GM19452 (cell line): Measurements from ENCODE around the gene CPNE8.
"Not testable (repeated sequence)": the region's sequence is repeated elsewhere in the genome, so short reads cannot be mapped to it uniquely, and the experiment has no call there.

Source experiments
- ATAC-seq: cut with Tn5 transposase; IDR thresholded peaks from one replicate; pipeline ENCODE4 v1.9.1; 2021; ENCODE audit not compliant: unreplicated experiment

Gene CPNE8

DNA sequence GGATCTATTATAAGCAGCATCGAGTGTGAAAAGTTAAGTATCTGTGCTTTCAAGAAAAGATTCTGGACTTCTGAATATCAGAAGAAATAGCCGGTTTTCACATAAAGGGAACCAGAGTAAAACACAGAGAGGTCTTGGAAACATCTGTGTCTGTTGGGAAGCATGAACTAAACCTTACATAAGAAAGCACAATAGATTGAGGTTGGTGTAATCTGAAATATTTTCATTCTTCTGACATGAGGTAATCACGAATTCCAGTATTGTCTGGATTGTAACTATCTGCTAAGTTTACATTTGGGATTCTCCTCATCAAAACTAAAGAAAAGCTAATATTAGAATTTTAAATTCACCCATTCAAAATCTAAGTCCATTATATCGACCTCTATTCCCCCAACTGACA lies 161.3 kb downstream of the CPNE8 start:
- no peak for ATAC-seq

DNA sequence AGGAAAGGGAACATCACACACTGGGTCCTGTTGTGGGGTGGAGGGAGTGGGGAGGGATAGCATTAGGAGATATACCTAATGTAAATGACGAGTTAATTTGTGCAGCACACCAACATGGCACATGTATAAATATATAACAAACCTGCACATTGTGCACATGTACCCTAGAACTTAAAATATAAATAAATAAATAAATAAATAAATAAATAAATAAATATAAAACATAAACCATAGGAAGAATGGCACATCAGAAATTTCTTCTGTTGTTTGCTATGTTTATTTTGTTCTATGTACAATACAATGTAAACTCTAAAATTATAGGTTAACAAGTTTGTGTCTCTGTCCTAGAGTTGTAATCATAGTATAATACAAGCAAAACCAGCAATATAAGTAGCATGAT lies 162.9 kb downstream of the CPNE8 start:
- not testable (repeated sequence) for ATAC-seq

DNA sequence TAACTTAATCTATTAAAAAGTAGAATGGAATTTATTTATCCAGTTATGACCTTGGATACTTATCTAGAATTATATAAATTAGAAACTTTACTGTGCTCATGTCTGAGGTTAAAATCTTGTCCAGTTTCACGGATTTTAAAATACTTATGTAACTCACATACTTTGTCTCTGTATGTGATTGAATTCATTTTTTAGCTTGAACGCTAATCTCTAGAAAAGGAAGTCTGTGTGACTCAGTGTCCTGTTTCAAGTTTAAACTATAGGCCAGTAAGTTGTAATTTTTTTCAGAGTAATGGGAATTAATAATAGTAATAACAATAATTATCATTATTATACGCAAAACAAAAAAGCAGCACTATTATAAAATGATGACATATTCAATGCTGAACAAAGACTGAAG lies 168.6 kb downstream of the CPNE8 start:
- no peak for ATAC-seq

DNA sequence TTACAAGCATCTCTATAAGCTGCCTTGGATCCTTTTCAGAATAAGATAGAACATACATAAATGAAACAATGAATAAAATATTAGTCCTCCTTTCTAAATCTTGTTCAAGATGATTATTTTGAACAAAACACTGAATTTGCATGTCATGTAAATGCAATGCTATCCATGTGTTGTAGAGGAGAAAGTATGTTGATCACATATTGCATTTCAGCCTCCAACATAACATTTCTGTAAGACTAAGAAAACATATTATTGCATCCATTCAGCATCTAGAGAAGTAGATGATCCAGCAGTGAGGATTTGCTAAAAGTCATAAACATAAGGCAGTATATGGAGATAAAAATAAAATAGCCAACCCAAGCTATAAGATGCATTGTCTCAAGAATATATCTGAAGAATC lies 172.6 kb downstream of the CPNE8 start:
- ATAC-seq, result no peak

DNA sequence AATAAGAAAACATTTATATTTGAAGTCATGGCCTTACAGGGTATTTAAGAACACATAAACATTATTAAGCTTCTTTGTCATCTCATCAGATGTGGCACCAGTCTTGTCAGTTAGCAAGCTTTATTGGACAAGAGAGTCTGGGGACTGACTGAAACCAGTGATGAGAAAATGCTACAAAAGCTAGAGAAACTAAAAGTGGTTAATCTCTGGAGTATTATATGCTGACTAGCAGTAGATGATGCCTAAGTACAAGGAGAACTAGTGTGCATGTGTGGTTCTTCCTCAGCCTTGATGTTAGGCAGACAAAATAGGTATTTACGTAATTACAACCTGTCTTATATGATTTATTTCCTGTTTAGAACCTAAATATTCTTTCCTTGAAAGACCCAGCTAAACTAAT lies 176.5 kb downstream of the CPNE8 start:
- no peak for ATAC-seq

DNA sequence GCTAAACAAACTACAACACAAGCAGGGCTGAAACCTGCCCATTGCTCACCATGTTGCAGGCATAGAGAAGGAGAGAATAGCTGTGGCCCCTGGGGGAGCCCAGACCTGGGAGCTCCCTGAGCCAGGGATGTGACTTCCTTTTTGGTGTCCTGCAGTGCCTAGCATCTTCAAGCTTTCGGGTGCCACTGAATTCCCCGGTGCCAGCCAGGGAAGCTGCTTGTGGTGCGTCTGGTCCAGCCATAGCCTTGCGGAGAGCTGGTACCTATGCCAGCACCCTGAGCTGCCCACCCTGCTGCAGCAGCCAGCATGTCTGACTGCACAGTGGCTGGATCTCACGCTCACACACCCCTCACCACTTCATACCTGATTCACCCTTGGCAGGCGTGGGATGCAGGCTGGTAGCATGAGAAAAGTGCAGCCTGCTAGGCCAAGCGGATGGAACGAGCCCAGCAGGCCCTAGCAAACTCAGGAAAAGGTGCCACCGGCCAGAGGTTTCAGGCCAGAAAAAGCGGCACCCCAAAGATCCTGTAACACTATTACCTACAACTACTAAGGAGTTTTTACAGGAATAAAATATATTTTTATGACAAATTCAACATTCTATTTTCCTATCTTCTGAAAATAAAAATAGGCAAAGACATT lies 183.7 kb downstream of the CPNE8 start:
- ATAC-seq, result no peak

DNA sequence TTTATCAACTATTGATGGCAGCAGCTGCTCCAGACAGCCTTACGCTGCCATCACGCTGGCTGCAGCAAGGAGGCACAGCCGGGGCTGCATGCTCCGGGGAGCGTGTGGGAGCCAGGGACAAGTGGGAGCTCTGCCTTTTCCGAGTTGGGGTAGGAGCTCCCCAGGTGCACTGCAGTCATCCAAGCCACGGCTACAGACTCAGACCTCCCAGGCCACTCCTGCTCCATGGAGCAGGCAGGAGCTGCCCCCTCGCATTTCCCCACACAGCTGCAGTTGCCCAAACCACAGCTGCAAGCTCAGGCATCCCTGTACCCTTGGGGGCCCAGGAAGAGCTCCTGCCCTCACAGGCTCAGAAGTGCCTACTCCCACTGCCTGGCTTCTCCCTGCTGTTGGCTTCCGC lies 184.7 kb downstream of the CPNE8 start:
- ATAC-seq, result no peak

DNA sequence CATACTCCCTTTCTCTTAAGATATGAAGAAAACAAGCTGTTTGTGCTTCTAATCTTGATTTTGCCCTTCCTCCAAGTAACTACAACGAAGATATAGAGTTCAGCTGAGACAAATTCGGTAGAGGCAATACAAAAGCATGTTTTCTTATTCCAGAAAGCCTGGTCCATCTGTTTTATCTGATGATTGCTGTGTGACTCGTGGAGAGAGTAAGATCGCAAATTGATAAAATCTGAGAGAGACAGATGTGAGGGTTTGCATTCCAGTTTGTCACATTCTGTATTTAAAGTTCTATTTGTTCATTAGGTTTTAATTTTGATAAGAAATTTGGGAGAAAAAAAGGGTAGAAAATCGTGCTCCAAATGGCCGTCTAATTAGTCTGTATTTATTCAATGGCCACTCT lies 192.1 kb downstream of the CPNE8 start:
- ATAC-seq, result no peak

DNA sequence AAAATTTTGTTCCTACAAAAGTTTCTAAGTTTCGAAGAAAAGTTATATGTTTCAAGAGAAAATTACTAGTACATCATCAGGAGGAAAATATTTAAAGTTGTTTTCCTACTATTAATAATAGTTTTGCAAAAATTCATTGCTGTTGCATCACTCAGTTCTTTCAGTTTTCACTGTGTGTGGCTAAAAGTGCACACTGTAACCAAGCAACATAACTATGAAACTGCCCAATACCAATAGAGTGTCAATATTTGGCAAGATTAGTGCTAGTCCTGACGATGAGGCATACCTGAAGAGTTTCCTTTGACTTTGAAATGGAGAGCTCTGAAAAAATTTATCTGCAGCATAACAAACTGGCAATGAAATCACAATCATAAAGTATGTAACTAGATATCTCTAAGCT lies 194.3 kb downstream of the CPNE8 start:
- ATAC-seq, result peak; percentile 89

DNA sequence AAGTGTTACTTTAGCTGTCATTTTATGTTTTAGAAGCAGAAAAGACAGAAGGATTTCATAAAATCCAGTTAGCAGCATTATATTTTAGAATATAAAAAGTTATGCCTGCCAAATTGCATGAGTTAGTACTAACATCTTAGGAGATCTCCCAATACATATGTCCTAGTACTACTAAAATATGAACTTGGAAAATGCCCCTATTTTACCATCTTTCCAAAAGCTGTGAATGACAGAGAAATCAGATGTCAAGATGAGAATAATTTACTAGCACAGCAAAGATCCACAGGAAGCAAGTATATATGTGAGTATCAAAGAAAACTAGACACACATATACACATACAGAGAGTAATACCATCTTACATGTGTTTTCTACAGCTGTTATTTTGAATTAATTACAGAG lies 196.9 kb downstream of the CPNE8 start:
- no peak for ATAC-seq

DNA sequence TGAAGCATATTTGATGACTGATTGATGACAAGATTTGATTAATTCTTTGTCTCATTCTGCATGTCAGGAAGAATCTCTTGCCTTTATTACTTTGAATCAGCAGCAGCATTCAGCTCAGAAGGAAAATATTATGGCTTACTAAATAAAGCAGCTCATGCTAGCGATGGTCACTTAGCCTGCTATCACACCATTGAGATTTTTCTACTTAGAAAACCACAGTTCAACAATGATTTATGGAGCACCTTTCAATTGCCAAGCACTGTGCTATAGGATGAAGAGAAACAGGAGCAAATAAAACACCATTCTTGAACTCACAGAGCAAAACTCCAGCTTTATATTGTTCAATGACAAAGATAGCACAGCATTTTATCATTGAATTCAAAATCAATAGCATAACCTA lies 197.7 kb downstream of the CPNE8 start:
- no peak for ATAC-seq

DNA sequence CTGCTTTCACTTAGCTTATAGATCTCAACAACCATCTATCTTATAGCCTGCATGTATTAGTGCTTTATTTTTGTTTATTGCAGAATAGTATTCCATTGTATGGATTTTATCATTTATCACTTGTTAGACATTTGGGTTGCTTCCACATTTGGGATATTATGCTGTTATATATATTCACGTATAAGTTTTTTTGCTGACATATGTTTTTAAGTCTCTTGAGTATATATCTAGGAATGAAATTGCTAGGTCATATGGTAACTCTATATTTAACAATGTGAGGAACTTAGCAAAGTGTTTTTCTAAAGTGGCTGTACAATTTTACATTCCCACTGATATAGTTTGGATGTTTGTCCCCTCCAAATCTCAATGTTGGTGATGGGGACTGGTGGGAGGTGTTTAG lies 208.1 kb downstream of the CPNE8 start:
- no peak for ATAC-seq

DNA sequence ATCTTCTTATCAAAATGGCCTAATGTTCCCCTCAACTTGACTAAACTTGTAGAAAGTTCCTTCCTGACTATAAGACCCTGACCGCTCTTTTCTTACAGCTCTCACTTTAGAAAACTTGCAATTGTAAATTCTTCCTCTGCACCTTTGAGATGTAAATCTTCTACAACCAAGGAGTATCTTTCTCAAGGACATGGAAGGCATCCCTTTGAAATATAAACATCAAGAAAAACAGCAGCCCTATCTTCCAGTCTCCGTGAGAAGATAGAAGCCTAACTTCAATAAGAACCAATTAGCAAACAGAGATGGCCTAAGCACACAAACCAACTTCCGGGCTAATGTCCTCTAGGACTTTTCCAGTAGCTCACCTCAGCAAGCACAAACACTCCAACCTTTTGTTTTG lies 210.3 kb downstream of the CPNE8 start:
- ATAC-seq, result no peak

DNA sequence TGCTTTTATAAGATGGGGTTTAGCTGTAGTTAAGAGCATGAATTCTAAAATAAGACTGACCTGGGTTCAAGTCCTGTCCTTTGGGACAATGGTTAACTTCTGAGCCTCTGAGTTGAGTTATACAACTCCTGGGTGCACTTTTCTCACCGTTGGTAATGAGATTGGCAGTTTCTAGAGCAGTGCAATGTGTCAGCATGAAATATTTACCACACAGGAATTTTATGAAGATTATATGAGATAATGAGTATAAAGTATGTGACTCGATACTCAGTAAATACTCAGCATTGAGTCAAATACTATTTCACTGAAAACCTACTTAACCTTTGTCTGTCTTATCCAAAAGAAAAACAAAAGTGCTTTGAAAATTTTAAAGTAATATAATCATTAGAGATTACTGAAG lies 214.2 kb downstream of the CPNE8 start:
- ATAC-seq, result no peak

DNA sequence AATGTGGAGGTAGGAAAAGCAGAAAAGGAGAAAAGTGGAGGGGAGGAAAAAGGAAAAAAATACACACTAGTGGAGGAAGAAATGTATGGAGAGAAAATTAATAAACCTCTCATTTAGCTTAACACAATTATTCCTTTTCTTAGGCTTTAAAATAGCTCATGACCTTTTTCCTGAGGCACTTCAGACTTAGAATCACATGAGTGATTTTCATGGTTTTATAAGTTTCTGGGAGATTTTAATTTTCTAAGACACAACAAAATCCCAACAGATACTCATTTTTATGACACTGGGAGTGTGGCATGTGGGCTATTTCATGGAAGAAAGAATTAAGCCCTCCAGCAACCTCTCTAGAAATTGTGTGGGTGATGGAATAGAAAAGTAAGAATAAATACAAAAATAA lies 214.7 kb downstream of the CPNE8 start:
- no peak for ATAC-seq

DNA sequence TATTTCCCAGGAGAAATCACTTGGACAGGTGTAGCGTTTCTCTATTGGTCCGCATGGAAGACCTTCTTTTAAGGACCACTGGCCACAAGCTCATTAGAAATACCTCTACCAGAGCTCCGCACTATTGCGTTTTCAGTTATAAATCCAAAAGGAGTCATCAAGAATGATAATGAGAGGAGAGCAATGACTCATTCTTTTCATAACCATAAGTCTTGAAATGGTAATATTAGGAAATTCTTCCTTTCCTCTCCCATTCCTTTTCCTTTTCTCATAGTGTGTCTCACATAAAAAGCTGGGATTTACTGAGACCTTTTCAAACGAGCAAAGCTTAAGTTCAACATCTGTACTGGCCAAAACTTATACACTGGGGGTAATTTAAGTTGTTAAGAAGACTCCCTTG lies 215.7 kb downstream of the CPNE8 start:
- no peak for ATAC-seq

DNA sequence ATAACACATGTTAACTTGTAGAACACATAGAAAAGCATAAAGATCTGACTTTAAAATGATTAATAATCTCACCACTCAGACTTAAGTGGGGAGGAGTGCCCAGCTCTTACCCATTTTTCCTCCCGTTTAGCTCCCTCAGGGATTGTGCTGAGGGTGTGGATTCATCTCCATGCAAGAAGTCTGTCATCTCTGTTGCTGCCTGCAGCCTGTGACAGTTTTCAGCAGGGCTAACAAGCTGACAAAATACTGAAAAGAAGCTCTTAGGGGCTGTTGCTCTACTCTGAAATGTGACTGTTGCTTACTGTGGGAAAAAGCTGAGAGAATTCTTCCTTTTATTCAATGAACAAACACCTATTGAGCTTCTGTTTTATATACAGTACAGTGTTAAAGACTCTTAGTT lies 216.2 kb downstream of the CPNE8 start:
- ATAC-seq, result no peak

DNA sequence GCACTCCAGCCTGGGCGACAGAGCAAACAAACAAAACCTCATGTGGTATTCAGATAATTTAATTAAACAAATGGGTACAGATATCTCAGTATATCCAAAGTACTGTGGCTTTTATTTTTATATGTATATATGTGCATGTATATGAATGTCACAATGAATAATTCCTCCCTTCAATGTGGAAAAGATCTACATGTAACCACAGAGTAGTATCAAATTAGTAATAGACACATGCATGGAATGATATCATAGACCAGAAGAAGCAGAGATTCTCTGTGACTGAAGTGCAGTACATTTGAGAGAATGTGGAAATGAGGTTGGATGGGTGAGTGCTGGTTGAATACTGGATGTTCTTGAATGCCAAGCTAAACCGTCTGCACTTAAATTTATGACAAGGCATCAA lies 222.9 kb downstream of the CPNE8 start:
- ATAC-seq, result no peak

DNA sequence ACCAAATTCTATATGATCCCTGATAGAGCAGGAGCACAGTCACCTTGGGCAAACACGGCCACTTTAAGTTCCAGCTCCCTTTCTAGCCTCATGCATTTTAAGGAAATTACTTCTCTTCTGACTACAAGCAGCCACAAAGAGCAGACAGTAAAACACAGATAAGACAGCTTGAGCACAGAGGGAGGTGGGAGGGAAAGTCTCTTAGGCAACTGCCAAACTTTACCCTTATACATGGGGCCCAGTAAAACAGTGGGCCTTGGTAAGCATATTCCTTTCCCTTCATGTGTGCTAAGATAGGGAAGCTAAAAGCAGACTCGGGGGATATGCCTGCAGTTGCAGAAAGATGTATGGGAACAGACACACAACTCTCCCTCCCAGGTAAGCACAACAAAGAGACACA lies 235.9 kb downstream of the CPNE8 start:
- no peak for ATAC-seq

DNA sequence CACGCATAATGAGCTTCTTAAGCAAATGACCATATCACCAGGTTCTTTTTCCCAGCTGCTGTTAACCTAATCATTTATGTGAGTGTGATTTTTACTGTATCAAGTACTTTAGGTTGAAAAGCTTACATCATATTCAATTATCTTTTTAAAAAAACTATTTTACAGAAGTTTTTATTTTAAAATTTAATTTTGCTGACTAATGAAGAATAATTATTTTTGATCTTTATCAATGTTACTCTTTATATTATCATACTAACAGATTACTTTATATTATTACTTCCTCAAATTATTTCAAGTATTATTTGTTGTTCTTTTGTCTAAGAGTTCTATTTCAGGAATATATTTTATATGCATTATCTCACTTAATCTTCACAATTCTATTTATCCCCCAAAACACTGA lies 236.3 kb downstream of the CPNE8 start:
- no peak for ATAC-seq

DNA sequence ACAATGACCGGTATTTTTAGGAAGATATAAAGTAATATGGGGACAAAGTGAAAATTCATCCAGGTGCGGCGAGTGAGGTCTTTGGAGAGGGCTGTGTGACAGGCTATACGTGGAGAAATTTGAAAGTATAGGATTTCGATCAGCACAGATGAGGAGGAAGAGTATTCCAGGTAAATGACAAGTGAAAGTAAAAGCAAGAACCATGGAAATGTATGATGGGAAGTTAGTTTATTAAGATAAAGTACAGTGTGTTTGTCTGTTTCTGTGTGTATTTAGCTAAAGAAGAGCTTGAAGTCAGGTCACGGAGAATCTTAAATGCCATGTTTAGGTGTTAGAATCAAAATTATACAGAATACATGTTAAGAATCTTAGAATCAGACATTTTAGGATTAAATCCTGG lies 239.0 kb downstream of the CPNE8 start:
- ATAC-seq, result no peak

DNA sequence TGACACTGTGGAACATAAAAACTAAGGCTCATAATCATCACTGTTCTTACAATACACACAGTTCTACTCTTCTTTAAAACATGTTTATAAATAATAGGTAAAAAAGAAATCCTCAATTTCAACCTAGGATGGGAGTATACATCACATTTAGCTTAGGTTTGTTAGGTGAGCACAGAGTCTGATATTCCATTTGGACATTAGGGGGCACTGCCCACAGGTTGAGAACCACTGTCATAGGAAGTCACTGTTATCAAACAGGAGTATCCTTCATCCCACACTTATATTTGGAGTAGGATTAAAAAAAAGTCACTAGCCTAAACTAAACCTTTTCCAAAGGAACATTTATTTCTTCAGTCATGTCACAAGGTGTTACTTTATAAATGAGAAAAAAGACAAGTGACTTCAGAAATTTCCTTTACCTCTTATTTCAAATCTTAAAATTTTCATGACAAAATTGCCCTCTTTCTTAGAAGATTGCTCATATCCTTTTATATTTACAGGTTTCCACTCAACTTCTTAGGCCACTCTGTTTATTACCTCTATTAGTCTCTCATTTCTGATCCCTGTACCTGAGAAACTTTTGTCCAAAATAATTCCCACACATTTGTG lies 240.6 kb downstream of the CPNE8 start:
- peak; percentile 63 for ATAC-seq

DNA sequence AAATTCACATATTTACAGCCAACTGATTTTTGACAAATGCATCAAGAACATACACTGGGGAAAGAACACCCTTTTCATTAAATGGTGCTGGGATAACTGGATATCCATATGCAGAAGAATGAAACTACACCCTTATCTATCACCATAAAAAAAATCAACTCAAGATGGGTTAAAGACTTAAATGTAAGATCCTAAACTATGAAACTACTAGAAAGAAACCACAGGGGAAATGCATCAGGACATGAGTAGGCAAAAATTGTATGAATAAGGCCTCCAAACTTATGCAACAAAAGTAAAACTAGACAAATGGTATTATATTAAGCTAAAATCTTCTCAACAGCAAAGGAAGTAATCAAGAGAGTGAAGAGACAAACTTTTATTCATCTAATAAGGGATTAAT lies 242.6 kb downstream of the CPNE8 start:
- no peak for ATAC-seq
